ENCODE measurements around the gene TBC1D22A. TPM values are rescaled to one million over a fixed set of nuclear protein-coding genes. Genes with fewer than 3 reads are reported as not detected.

TBC1D22A gene
- total and polyA plus RNA-seq, 2 donors (not counting 3 experiments of a cell fraction or from before 2014, with no cell fraction given), result 26.1 to 32.4 TPM

GRCh38 chr22:46801331-46801811, 38.9 kb downstream of the TBC1D22A start:
- intact Hi-C loops (cut with micrococcal nuclease), result loop anchor here (5.0 kb wide), 1 partner anchor 239 kb away; no protein-coding TSS in a partner anchor
- Histone ChIP-seq H3K27ac (ENCODE audit: insufficient read depth, low read depth, low read length) (no peak overlapping the region), H4K20me1 (replicated peaks; ENCODE audit: control insufficient read depth, extremely low read depth, insufficient read depth, low read length) (no peaks in the 10 kb centered on the region), H3K27me3 (ENCODE audit: control insufficient read depth in 2 of 2, insufficient read depth in 2 of 2, low read length in 2 of 2) (no peaks in the 10 kb centered on the region), H3K4me2 (ENCODE audit: insufficient read depth, low read length) (no peak overlapping the region), H3K9me3 (replicated peaks; ENCODE audit: control insufficient read depth, insufficient read depth, low read length) (no peaks in the 10 kb centered on the region), H3K36me3 (ENCODE audit: control insufficient read depth in 2 of 2, extremely low read depth in 1 of 2, insufficient read depth in 2 of 2, low read length in 2 of 2) (peaks cover 3 to 13% of the 10 kb centered on the region in 2 experiments), H3K9ac (replicated peaks; ENCODE audit: extremely low read depth, insufficient read depth, low read length) (no peak overlapping the region), H2AFZ (ENCODE audit: low read depth, low read length) (no peak overlapping the region), H3K4me1 (ENCODE audit: control insufficient read depth, extremely low read depth, insufficient read depth, low read length) (peaks cover 5% of the 10 kb centered on the region), H3K9me1 (replicated peaks; ENCODE audit: control insufficient read depth, extremely low read depth, insufficient read depth, low read length) (no peaks in the 10 kb centered on the region), H3K79me2 (ENCODE audit: control insufficient read depth, insufficient read depth, low read length) (peaks cover 5% of the 10 kb centered on the region), H3K4me3 (replicated peaks in 1 of 3; ENCODE audit: insufficient read depth in 1 of 3, low read depth in 1 of 3, low read length in 3 of 3) (no peak overlapping the region)
- DNase-seq (ENCODE audit: low read depth, low spot score) (no peak), FAIRE-seq (no peak)
- dilution Hi-C loops (cut with MboI; ENCODE audit: extremely low pct_ligation_motif_present, low sequenced_read_pairs), result no loop called here
- POLR2A ChIA-PET, result no interaction called here
- no peak for TF ChIP-seq GATA2 (IDR thresholded peaks at IDR 0.05; ENCODE audit: insufficient read depth, insufficient read length, low read depth, low read length)
- TF ChIP-seq POLR2AphosphoS5 (IDR thresholded peaks at IDR 0.05; ENCODE audit: insufficient read depth, low read depth, low read length), result no peak
- no peak for TF ChIP-seq FOS (IDR thresholded peaks at IDR 0.05; ENCODE audit: borderline replicate concordance, insufficient read depth, low read length)
- no peak for TF ChIP-seq POLR2A (IDR thresholded peaks at IDR 0.05; ENCODE audit: low read depth, low read length)
- TF ChIP-seq JUN (IDR thresholded peaks at IDR 0.05; ENCODE audit: borderline replicate concordance, insufficient read depth, insufficient read length, low read depth), result no peak
- no peak for TF ChIP-seq CTCF (IDR thresholded peaks at IDR 0.05; ENCODE audit: extremely low read depth in 1 of 2, insufficient read depth in 1 of 2, low read depth in 1 of 2, low read length in 2 of 2)
- TF ChIP-seq MYC (IDR thresholded peaks at IDR 0.05; ENCODE audit: low read depth, low read length), result no peak
- TF ChIP-seq EZH2 (IDR thresholded peaks at IDR 0.05; ENCODE audit: borderline replicate concordance, low read depth, low read length, severe bottlenecking), result no peak
- BruUV-seq (replicated peaks), result no TSS peak
- CTCF ChIA-PET, result interaction anchor here (0.9 to 4.2 kb wide), 8 partner anchors 8 to 63 kb away, joined by 3 to 38 read pairs (median 8); partner anchors contain the start of gene TBC1D22A
